COLO829 (cell line): ENCODE results near the gene FRAS1.

Experiments
- DNase-seq: peaks from one replicate; pipeline ENCODE4 v3.0.0; 2012; ENCODE audit warnings: low spot score

FRAS1 gene

GRCh38 chr4:78370631-78371372 lies 313.7 kb downstream of the FRAS1 start:
- no peak for DNase-seq

- no peak for DNase-seq
Measured at GRCh38 chr4:78372355-78372988, 315.3 kb downstream of the FRAS1 start.

- DNase-seq: no peak
Measured at GRCh38 chr4:78377555-78377954, 320.4 kb downstream of the FRAS1 start.

DNA sequence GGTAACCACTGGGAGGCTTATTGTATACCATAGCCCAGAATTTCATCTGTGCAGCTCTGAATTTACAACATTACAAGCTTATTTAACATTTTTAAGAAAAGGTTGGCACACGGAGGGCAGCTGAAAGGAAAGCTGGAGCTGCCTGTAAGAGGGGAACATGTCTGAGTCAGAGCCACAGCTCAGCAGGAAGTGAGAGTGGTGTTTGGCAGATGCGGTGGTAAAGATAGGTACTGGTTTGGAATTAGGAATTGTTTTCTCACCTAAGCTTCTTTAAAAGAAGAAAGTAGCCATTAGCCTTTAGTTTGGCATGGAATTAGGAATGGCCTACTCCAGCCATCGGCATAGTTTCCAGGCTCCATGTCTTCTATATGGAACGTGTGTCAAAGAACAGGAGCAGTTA lies 321.9 kb downstream of the FRAS1 start:
- no peak for DNase-seq

- DNase-seq: no peak
Measured at GRCh38 chr4:78379991-78380729, 323.0 kb downstream of the FRAS1 start.

- DNase-seq: no peak
Measured at GRCh38 chr4:78386679-78387078, 329.6 kb downstream of the FRAS1 start.

GRCh38 chr4:78395642-78396041 lies 338.5 kb downstream of the FRAS1 start:
- DNase-seq: no peak

GRCh38 chr4:78396613-78397291 lies 339.6 kb downstream of the FRAS1 start:
- DNase-seq: no peak

DNA sequence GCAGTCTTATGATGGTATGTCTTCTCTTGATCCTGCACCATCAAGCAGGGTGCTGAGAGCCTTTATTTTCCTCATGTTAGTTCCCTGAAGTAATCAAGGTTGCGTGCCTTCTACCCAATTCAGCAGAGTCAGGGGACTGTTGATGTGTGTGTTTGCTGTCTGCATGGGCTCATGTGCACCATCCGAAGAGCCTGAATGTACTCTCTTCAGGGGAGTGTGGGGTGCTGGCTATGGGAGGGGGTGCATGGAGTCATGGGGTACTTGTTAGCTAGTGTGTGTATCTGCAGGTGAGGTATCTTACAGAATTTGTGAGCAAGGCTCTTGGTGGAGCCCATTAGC lies 340.1 kb downstream of the FRAS1 start:
- no peak for DNase-seq

- DNase-seq: no peak
Measured at GRCh38 chr4:78409612-78410202, 352.6 kb downstream of the FRAS1 start.

DNA sequence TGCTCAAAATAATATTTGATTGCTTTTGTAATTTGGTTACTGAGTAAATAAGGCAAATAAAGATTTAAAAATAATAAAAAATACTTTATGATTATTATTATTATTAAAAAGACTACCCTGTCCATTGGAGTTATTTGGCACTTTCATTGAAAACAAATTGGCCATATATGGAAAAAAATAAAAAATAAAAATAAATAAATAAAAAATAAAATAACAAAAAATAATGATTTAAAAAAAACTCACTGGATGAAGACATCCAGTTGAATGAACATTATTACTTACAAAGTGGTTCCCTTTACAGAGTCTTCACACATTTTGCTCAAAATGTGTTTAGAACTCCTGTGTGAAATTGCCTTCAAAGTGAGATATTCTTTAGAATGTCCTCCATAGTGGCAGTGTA lies 353.1 kb downstream of the FRAS1 start:
- DNase-seq: no peak

- no peak for DNase-seq
Measured at GRCh38 chr4:78410676-78411075, 353.6 kb downstream of the FRAS1 start.

DNA sequence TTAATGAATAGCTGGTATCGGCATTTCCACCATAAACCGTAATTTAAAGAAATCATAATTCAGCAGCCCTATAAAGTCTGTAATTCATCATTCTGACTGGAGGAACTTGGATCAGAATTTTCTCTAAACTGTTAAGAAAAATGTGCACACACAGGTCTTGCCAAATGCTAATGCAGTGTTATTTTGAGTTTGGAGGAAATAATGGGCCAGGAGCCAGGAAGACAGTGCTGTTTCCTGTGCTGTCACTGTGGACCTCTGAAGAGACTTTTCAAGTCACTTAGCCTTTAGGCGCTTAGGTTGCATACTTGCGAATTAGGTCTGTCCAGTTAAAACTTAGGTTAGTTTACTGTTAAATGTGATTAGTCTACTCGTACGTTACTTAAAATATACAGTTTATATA lies 357.0 kb downstream of the FRAS1 start:
- DNase-seq: no peak

- DNase-seq: no peak
Measured at GRCh38 chr4:78417603-78418002, 360.5 kb downstream of the FRAS1 start.

- DNase-seq: no peak
Measured at GRCh38 chr4:78418406-78418805, 361.3 kb downstream of the FRAS1 start.

- no peak for DNase-seq
Measured at GRCh38 chr4:78423790-78424189, 366.7 kb downstream of the FRAS1 start.

GRCh38 chr4:78424461-78424860 lies 367.3 kb downstream of the FRAS1 start:
- no peak for DNase-seq

DNA sequence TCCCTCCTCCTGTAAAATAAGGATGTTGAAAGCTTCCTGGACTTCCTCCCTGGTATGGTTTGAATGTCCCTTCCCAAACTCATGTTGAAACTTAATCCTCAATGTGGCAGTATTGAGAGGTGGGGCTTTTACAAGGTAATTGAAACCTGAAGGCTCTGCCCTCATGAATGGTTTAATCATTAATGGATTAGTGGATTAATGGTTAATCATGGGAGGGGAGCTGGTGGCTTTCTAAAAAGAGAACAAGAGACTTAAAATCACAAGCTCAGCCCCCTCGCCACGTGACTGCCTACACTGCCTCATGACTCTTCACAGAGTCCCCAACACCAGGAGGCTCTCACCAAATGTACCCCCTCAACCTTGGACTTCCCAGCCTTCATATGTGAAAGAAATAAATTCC lies 369.8 kb downstream of the FRAS1 start:
- no peak for DNase-seq

DNA sequence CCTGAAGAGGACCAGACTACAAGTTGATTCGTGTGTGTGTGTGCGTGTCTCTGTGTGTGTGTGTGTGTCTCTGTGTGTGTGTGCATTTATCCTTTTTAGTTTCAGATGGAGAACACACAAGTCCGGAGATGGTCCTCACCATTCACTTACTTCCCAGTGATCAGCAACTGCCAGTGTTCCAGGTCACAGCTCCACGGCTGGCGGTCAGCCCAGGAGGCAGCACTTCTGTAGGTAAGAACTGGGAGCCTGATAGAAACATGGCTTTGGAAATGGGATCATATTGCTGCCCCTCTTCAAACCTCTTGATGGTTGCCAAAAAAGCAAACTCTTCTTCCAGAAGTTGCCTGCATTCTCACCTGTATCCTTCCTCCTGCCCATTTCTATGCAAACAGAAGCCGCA lies 371.9 kb downstream of the FRAS1 start:
- no peak for DNase-seq

DNA sequence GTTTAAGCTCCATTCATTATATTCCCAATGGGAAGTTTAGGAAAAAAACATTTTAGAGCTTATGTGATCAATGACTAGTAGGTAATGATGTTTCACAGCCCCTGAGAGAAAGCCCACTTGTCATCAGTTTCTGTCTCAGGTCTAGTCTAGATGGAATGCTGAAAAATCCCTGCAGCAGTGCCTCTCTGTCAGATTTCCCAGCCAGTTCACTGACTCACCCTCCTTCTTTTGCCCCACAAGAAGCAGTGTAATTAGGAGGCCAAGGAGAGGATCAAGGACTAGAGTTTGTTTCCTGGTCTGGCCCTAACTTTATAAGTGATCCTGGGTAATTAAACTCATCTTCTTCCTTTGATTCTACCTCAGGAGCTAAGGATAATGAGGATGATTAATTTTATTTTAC lies 375.8 kb downstream of the FRAS1 start:
- DNase-seq: peak; percentile 4

DNA sequence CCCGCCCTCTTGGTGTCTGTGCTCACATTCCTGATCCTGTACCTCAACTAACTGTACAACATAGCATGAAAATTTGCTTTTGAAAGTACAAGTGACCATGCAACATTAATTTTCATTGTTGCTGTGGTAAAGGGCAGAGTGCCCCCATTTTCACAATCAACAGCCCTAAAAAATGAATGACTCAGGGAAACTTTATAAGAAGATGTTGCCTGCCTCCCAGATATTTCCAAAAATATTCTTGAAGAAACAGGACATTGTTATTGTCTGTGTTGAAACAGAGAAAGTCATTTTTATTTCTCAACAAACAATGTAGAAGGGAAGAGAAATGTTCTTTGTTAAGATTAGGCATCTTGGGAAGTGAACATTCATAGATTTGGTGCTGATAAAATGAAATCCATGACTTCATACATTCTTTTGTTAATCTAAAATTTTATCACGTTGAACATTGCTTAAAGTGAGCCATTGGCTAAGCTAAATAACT lies 380.5 kb downstream of the FRAS1 start:
- DNase-seq: peak; percentile 9

- DNase-seq: no peak
Measured at GRCh38 chr4:78439328-78439727, 382.2 kb downstream of the FRAS1 start.
